ENCODE results near the gene CEP112.

Gene CEP112

DNA sequence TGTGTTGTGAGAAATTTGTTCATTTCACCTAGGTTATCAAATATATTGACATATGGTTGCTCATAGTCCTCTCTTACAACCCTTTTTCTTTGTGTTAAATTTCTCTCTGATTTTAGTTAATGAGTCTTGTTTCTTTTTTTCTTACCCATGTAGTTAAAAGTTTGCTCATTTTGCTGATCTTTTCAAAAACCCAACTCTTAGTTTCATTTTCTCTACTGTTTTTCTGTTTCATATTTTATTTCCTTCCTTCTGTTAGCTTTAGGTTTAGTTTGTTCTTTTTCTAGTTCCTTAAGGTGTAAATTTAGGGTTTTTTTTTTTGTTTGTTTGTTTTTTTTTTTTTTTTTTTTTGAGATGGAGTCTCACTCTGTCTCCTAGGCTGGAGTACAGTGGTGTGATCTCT is 42.4 kb downstream of the CEP112 start:
- H3K27ac ChIP-seq (ENCODE audit: low read depth, low read length), result no peak overlapping the region
- no peak overlapping the region for H3K9ac ChIP-seq (ENCODE audit: low read depth, low read length)
- no peak overlapping the region for H3K4me3 ChIP-seq (ENCODE audit: low read depth, low read length)
- H3K9me3 ChIP-seq (ENCODE audit: control insufficient read depth, insufficient read depth, low read length), result no peaks in the 10 kb centered on the region
- no peaks in the 10 kb centered on the region for H3K27me3 ChIP-seq (ENCODE audit: control insufficient read depth, insufficient read depth, low read length)
- no peaks in the 10 kb centered on the region for H3K36me3 ChIP-seq (ENCODE audit: control insufficient read depth, insufficient read depth, low read length)
- H3K4me1 ChIP-seq (ENCODE audit: control insufficient read depth, insufficient read depth, low read length), result no peaks in the 10 kb centered on the region

DNA sequence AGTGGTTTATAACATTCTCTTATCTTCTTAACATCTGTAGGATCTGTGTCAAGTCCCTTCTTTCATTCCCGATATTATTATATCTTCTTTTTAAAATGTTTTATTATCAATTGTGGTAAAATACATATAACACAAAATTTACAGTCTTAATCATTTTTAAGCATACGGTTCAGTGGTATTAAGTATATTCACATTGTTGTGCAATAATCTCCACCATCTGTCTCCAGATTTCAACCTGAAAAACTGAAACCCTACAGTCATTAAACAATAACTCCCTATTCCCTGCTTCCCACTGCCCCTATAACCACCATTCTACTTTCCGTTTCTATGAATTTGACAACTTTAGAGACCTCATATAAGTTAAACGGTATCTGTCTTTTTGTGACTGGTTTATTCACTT is 45.5 kb downstream of the CEP112 start:
- no peak overlapping the region for H3K9ac ChIP-seq (ENCODE audit: low read depth, low read length)
- H3K36me3 ChIP-seq (ENCODE audit: control insufficient read depth, insufficient read depth, low read length), result no peaks in the 10 kb centered on the region
- H3K9me3 ChIP-seq (ENCODE audit: control insufficient read depth, insufficient read depth, low read length), result no peaks in the 10 kb centered on the region
- no peaks in the 10 kb centered on the region for H3K27me3 ChIP-seq (ENCODE audit: control insufficient read depth, insufficient read depth, low read length)
- no peak overlapping the region for H3K4me3 ChIP-seq (ENCODE audit: low read depth, low read length)
- no peaks in the 10 kb centered on the region for H3K4me1 ChIP-seq (ENCODE audit: control insufficient read depth, insufficient read depth, low read length)
- no peak overlapping the region for H3K27ac ChIP-seq (ENCODE audit: low read depth, low read length)

DNA sequence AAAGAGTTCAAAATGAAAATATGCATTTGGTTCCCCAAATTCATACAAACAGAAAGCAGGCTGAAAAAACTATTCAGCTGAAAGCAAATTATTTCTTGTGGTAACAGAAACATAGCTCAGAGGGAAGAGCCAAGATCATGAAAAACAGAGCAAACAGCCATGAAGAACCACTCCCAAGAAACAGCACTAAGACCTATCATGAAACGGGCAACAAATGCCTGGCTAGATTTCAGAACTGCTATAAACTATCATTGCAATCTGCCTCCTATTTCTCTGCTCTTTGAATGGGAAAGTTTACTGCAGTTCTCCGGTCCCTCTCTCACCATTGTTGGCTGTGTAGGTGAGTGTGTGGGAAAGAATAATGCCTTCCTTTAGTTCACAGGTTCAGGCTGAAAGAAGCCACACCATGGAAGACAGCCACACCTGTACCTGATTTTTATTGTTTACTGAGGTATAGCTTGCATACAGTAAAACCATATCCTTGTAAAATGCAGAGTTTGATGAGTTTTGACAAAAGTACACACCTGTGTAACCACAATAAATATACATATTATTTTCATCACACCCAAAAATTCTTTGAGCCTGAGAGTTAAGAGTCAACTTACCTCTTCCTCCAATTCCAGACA is 48.2 kb downstream of the CEP112 start:
- H3K27me3 ChIP-seq (ENCODE audit: control insufficient read depth, insufficient read depth, low read length), result no peaks in the 10 kb centered on the region
- no peaks in the 10 kb centered on the region for H3K9me3 ChIP-seq (ENCODE audit: control insufficient read depth, insufficient read depth, low read length)
- H3K9ac ChIP-seq (ENCODE audit: low read depth, low read length), result no peak overlapping the region
- H3K27ac ChIP-seq (ENCODE audit: low read depth, low read length), result no peak overlapping the region
- H3K36me3 ChIP-seq (ENCODE audit: control insufficient read depth, insufficient read depth, low read length), result no peaks in the 10 kb centered on the region
- H3K4me1 ChIP-seq (ENCODE audit: control insufficient read depth, insufficient read depth, low read length), result no peaks in the 10 kb centered on the region
- H3K4me3 ChIP-seq (ENCODE audit: low read depth, low read length), result no peak overlapping the region

DNA sequence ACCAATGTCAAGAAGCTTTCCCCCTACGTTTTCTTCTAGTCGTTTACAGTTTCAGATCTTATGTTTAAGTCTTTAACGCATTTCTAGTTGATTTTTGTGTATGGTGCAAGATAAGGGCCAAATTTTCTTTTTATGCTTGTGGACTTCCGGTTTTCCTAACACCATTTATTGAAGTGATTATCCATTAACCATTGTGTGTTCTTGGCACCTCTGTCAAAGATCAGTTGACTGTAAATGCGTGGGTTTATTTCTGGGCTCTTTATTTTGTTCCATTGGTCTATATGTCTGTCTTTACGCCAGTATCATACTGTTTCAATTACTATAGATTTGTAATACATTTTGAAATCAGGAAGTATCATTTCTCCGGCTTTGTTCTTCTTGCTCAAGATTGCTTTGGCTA is 49.5 kb downstream of the CEP112 start:
- Histone ChIP-seq H3K9ac (ENCODE audit: low read depth, low read length) (no peak overlapping the region), H3K9me3 (ENCODE audit: control insufficient read depth, insufficient read depth, low read length) (no peaks in the 10 kb centered on the region), H3K4me3 (ENCODE audit: low read depth, low read length) (no peak overlapping the region), H3K4me1 (ENCODE audit: control insufficient read depth, insufficient read depth, low read length) (no peaks in the 10 kb centered on the region), H3K36me3 (ENCODE audit: control insufficient read depth, insufficient read depth, low read length) (no peaks in the 10 kb centered on the region), H3K27me3 (ENCODE audit: control insufficient read depth, insufficient read depth, low read length) (no peaks in the 10 kb centered on the region), H3K27ac (ENCODE audit: low read depth, low read length) (no peak overlapping the region)

DNA sequence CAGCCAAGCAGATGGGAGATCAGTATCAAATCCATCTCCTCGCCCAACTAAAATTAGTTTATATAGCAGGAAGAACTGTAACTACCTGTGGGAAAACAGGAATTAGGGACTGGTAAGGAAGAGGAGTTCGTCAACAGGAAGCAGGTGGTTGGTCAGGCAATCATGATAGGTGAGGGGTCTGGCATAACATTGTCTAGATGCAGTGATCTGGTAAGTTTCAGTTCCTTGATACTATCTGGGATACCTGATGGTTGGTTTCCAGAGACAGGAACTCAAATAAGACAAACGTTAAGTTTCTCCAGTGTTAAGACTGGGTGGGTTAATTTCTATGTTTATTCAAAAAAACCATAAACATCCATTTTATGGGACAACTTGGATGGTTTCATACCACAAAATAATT is 53.8 kb downstream of the CEP112 start:
- Histone ChIP-seq H3K9ac (ENCODE audit: low read depth, low read length) (no peak overlapping the region), H3K4me3 (ENCODE audit: low read depth, low read length) (no peak overlapping the region), H3K9me3 (ENCODE audit: control insufficient read depth, insufficient read depth, low read length) (no peaks in the 10 kb centered on the region), H3K36me3 (ENCODE audit: control insufficient read depth, insufficient read depth, low read length) (no peaks in the 10 kb centered on the region), H3K4me1 (ENCODE audit: control insufficient read depth, insufficient read depth, low read length) (no peaks in the 10 kb centered on the region), H3K27ac (ENCODE audit: low read depth, low read length) (no peak overlapping the region), H3K27me3 (ENCODE audit: control insufficient read depth, insufficient read depth, low read length) (no peaks in the 10 kb centered on the region)

DNA sequence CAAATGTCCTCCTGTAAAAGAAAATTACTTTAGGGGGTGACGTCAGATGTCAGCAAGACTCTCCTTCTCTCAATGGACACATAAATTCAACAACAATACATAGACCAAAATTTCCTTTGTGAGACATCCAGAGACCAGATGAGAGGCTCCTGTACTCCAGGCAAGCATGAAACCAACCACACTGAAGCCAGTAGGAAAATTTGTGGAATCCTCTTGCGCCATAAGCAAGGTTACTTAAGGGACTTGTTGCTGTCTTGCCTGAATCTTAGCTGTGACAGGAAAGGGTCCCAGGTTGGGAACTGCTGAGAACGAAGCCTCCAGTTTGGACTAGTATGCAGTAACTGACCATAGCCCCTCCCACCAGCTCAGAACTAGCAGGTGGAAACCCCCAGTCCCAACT is 56.0 kb downstream of the CEP112 start:
- Histone ChIP-seq H3K4me1 (ENCODE audit: control insufficient read depth, insufficient read depth, low read length) (no peaks in the 10 kb centered on the region), H3K27me3 (ENCODE audit: control insufficient read depth, insufficient read depth, low read length) (no peaks in the 10 kb centered on the region), H3K4me3 (ENCODE audit: low read depth, low read length) (no peak overlapping the region), H3K36me3 (ENCODE audit: control insufficient read depth, insufficient read depth, low read length) (no peaks in the 10 kb centered on the region), H3K9me3 (ENCODE audit: control insufficient read depth, insufficient read depth, low read length) (no peaks in the 10 kb centered on the region), H3K9ac (ENCODE audit: low read depth, low read length) (no peak overlapping the region), H3K27ac (ENCODE audit: low read depth, low read length) (no peak overlapping the region)

DNA sequence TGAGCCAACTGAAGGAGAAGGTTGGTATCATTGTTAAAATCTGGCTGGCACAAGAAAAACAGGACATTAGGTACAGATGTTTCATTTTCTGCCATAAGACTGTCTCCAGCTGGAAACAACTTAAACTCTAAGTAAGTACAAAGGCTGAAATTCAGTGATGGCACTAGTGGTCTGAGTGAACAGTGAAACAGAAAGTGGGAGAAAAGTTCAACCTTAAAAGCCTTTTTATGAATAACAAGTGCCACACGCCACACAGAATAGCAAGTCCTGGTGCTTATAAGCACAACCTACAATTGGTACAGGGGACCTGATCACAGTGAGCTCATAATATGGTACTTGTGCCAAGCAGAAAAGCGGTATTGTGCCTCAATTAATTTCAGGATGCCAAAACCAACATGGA is 56.7 kb downstream of the CEP112 start:
- Histone ChIP-seq H3K36me3 (ENCODE audit: control insufficient read depth, insufficient read depth, low read length) (no peaks in the 10 kb centered on the region), H3K9ac (ENCODE audit: low read depth, low read length) (no peak overlapping the region), H3K27ac (ENCODE audit: low read depth, low read length) (no peak overlapping the region), H3K4me3 (ENCODE audit: low read depth, low read length) (no peak overlapping the region), H3K27me3 (ENCODE audit: control insufficient read depth, insufficient read depth, low read length) (no peaks in the 10 kb centered on the region), H3K9me3 (ENCODE audit: control insufficient read depth, insufficient read depth, low read length) (no peaks in the 10 kb centered on the region), H3K4me1 (ENCODE audit: control insufficient read depth, insufficient read depth, low read length) (no peaks in the 10 kb centered on the region)

DNA sequence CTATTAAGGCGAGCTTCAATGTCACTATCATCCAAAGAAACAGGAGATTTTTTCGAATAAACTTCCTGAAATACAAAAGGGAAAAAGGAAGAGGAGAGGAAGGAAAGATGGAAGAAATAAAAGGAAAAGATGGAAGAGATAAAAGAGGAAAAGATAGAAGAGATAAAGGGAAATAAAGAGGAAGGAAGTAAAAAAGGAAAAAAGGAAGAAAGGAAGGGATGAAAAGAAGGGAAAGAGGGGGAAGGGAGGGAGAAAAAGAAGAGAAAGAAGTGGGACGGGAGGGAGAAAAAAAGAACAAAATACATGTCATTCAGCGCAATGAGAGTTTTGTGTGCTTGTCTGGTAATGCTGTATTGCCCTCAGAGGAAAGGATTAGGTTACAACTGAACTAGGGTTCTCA is 62.2 kb downstream of the CEP112 start:
- Histone ChIP-seq H3K9me3 (ENCODE audit: control insufficient read depth, insufficient read depth, low read length) (no peaks in the 10 kb centered on the region), H3K36me3 (ENCODE audit: control insufficient read depth, insufficient read depth, low read length) (no peaks in the 10 kb centered on the region), H3K27ac (ENCODE audit: low read depth, low read length) (no peak overlapping the region), H3K27me3 (ENCODE audit: control insufficient read depth, insufficient read depth, low read length) (no peaks in the 10 kb centered on the region), H3K9ac (ENCODE audit: low read depth, low read length) (no peak overlapping the region), H3K4me1 (ENCODE audit: control insufficient read depth, insufficient read depth, low read length) (no peaks in the 10 kb centered on the region), H3K4me3 (ENCODE audit: low read depth, low read length) (no peak overlapping the region)

DNA sequence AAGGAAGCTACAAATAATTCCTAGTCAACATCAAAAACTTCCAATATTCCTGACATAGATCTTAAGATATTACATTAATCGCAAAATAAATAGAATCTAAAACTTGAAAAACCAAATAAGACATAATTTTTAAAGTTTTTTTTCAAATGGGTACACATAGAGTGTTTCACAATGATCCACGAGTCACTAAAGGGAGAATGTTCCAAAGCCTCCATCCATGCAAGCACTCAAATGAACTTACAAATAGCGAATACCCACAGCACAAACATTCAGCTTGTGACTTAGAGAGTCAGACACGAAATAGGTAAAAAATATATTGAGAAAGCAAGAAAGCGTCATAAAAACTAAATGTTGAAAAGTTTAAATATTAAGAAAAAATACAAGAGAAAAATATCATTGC is 65.7 kb downstream of the CEP112 start:
- Histone ChIP-seq H3K9me3 (ENCODE audit: control insufficient read depth, insufficient read depth, low read length) (no peaks in the 10 kb centered on the region), H3K4me3 (ENCODE audit: low read depth, low read length) (no peak overlapping the region), H3K27me3 (ENCODE audit: control insufficient read depth, insufficient read depth, low read length) (no peaks in the 10 kb centered on the region), H3K9ac (ENCODE audit: low read depth, low read length) (no peak overlapping the region), H3K4me1 (ENCODE audit: control insufficient read depth, insufficient read depth, low read length) (0 out of 2 replicates have a peak, but pooled peaks cover 4% of the 10 kb centered on the region), H3K36me3 (ENCODE audit: control insufficient read depth, insufficient read depth, low read length) (no peaks in the 10 kb centered on the region), H3K27ac (ENCODE audit: low read depth, low read length) (no peak overlapping the region)

DNA sequence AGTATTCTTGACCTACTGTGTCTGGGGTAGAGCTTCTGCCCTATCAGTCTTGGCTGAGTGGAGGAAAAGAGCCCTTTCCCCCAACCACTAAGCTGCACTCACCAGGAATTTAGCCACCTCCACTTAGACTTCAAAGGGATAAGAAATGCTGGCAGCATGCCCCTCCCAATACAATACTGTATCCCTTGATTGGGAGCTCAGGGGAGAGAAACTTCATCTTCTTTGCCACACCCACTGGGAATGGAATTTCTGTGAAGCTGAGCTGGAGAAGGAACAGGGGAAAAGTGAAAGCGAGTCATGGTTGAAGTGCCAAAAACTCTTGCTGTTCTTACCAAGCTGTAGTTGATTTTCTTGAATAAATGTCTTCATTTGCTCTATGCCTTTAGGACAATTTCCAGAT is 68.8 kb downstream of the CEP112 start:
- Histone ChIP-seq H3K4me1 (ENCODE audit: control insufficient read depth, insufficient read depth, low read length) (0 out of 2 replicates have a peak, but pooled peaks cover 4% of the 10 kb centered on the region), H3K27ac (ENCODE audit: low read depth, low read length) (no peak overlapping the region), H3K4me3 (ENCODE audit: low read depth, low read length) (no peak overlapping the region), H3K36me3 (ENCODE audit: control insufficient read depth, insufficient read depth, low read length) (no peaks in the 10 kb centered on the region), H3K9me3 (ENCODE audit: control insufficient read depth, insufficient read depth, low read length) (no peaks in the 10 kb centered on the region), H3K27me3 (ENCODE audit: control insufficient read depth, insufficient read depth, low read length) (no peaks in the 10 kb centered on the region), H3K9ac (ENCODE audit: low read depth, low read length) (no peak overlapping the region)

DNA sequence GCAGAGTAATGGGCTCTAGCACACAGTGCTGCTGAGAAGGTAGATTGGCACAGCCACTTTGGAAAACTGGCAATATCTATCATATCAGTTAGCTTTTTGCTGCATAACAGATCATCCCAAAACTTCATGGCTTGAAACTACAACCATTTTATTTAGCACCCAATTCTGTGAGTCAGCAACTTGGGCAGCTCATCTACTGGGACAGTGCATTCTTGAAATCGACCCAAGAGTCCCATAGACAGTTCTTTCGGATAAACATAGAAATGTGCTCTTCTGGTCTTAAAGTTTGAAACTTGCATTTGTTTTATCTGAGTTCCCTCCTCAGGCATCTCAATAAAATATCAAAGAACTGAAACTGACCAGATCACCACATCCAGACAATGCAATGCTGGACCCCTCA is 76.7 kb downstream of the CEP112 start:
- Histone ChIP-seq H3K4me1 (ENCODE audit: control insufficient read depth, insufficient read depth, low read length) (no peaks in the 10 kb centered on the region), H3K36me3 (ENCODE audit: control insufficient read depth, insufficient read depth, low read length) (no peaks in the 10 kb centered on the region), H3K9ac (ENCODE audit: low read depth, low read length) (no peak overlapping the region), H3K9me3 (ENCODE audit: control insufficient read depth, insufficient read depth, low read length) (no peaks in the 10 kb centered on the region), H3K4me3 (ENCODE audit: low read depth, low read length) (no peak overlapping the region), H3K27me3 (ENCODE audit: control insufficient read depth, insufficient read depth, low read length) (no peaks in the 10 kb centered on the region), H3K27ac (ENCODE audit: low read depth, low read length) (no peak overlapping the region)

DNA sequence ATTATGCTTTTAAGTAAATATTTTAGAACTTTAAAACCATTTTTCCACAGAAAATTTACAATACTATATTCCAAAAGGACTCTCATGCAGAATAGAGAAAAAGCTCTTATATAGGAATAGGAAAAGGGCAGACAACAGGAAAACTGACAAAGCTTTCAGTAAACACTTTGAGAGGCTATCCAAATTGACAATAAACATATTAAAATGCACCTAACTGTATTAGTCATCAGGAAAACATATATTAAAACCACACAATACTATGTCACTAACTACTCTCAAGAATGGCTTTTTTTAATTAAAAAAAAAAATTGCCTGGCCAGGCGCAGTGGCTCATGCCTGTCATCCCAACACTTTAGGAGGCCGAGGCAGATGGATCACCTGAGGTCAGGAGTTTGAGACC is 77.3 kb downstream of the CEP112 start:
- no peak overlapping the region for H3K4me3 ChIP-seq (ENCODE audit: low read depth, low read length)
- no peaks in the 10 kb centered on the region for H3K4me1 ChIP-seq (ENCODE audit: control insufficient read depth, insufficient read depth, low read length)
- H3K9me3 ChIP-seq (ENCODE audit: control insufficient read depth, insufficient read depth, low read length), result no peaks in the 10 kb centered on the region
- H3K27ac ChIP-seq (ENCODE audit: low read depth, low read length), result no peak overlapping the region
- H3K36me3 ChIP-seq (ENCODE audit: control insufficient read depth, insufficient read depth, low read length), result no peaks in the 10 kb centered on the region
- H3K27me3 ChIP-seq (ENCODE audit: control insufficient read depth, insufficient read depth, low read length), result no peaks in the 10 kb centered on the region
- H3K9ac ChIP-seq (ENCODE audit: low read depth, low read length), result no peak overlapping the region

Measured in HUES48 (cell line).